SK-N-SH treated with all-trans-retinoic acid at 6 μM for 48 hours (cell line): ENCODE measurements around the gene ASF1B.

Source experiments
- ATAC-seq: fragments of 200-7000 bp; cut with Tn5 transposase; 3 replicates; pipeline ENCODE4 v1.9.1; 2020; ENCODE audit warnings: mild to moderate bottlenecking, moderate library complexity
- ARNTL ChIP-seq: fragments of 450-650 bp; formaldehyde crosslinking; IDR thresholded peaks from 2 replicates; pipeline ENCODE4 v1.5.0; 2020; ENCODE audit warnings: low read depth, mild to moderate bottlenecking, moderate library complexity, borderline replicate concordance
- BACH2 ChIP-seq: fragments of 250-450 bp; sonication (Bioruptor Pico); IDR thresholded peaks from 2 replicates; pipeline ENCODE4 v1.9.0; 2021; ENCODE audit warnings: mild to moderate bottlenecking, borderline replicate concordance
- CSDC2 ChIP-seq: fragments of 250-450 bp; sonication (Bioruptor Pico); IDR thresholded peaks from 2 replicates; pipeline ENCODE4 v1.5.0; 2020; ENCODE audit warnings: mild to moderate bottlenecking, moderate library complexity
- CSRNP3 ChIP-seq: fragments of 250-450 bp; sonication (Bioruptor Pico); IDR thresholded peaks from 2 replicates; pipeline ENCODE4 v1.5.1; 2021; ENCODE audit warnings: mild to moderate bottlenecking, moderate library complexity
- ESRRG ChIP-seq: fragments of 250-450 bp; sonication (Bioruptor Pico); IDR thresholded peaks from 2 replicates; pipeline ENCODE4 v1.6.1; 2021; ENCODE audit warnings: mild to moderate bottlenecking
- GLIS3 ChIP-seq: fragments of 250-450 bp; sonication (Bioruptor Pico); IDR thresholded peaks from 2 replicates; pipeline ENCODE4 v1.5.0; 2020; ENCODE audit warnings: mild to moderate bottlenecking, moderate library complexity
- ISL1 ChIP-seq: fragments of 250-450 bp; sonication (Bioruptor Pico); IDR thresholded peaks from 2 replicates; pipeline ENCODE4 v2.1.2; 2022; ENCODE audit warnings: mild to moderate bottlenecking, moderate library complexity
- OSR1 ChIP-seq: fragments of 250-450 bp; sonication (Bioruptor Pico); IDR thresholded peaks from 2 replicates; pipeline ENCODE4 v1.8.0; 2022; ENCODE audit warnings: moderate library complexity, mild to moderate bottlenecking, inconsistent platforms
- PATZ1 ChIP-seq: fragments of 250-450 bp; sonication (Bioruptor Pico); IDR thresholded peaks from 2 replicates; pipeline ENCODE4 v1.8.0; 2020; ENCODE audit warnings: mild to moderate bottlenecking, moderate library complexity, borderline replicate concordance
- POU6F1 ChIP-seq: fragments of 250-450 bp; sonication (Bioruptor Pico); IDR thresholded peaks from 2 replicates; pipeline ENCODE4 v1.8.0; 2021; ENCODE audit warnings: low read depth, mild to moderate bottlenecking, moderate library complexity, borderline replicate concordance
- PPARA ChIP-seq: fragments of 250-450 bp; sonication (Bioruptor Pico); IDR thresholded peaks from 2 replicates; pipeline ENCODE4 v1.5.0; 2020; ENCODE audit warnings: mild to moderate bottlenecking, borderline replicate concordance
- RARB ChIP-seq: fragments of 250-450 bp; sonication (Bioruptor Pico); IDR thresholded peaks from 2 replicates; pipeline ENCODE4 v1.8.0; 2021; ENCODE audit warnings: mild to moderate bottlenecking, moderate library complexity
- SNAI2 ChIP-seq: fragments of 250-450 bp; sonication (Bioruptor Pico); IDR thresholded peaks from 2 replicates; pipeline ENCODE4 v1.5.0; 2020; ENCODE audit warnings: mild to moderate bottlenecking, moderate library complexity
- TCF4 ChIP-seq: fragments of 250-450 bp; sonication (Bioruptor Pico); IDR thresholded peaks from 2 replicates; pipeline ENCODE4 v1.8.0; 2021; ENCODE audit warnings: mild to moderate bottlenecking, moderate library complexity, borderline replicate concordance
- TOX ChIP-seq: fragments of 250-450 bp; sonication (Bioruptor Pico); IDR thresholded peaks from 2 replicates; pipeline ENCODE4 v1.8.0; 2021; ENCODE audit warnings: mild to moderate bottlenecking, moderate library complexity, borderline replicate concordance
- TSHZ2 ChIP-seq: fragments of 250-450 bp; sonication (Bioruptor Pico); IDR thresholded peaks from 2 replicates; pipeline ENCODE4 v1.5.0; 2020; ENCODE audit warnings: mild to moderate bottlenecking, moderate library complexity
- ZC3H10 ChIP-seq: fragments of 250-450 bp; sonication (Bioruptor Pico); IDR thresholded peaks from 2 replicates; pipeline ENCODE4 v1.5.1; 2021; ENCODE audit warnings: mild to moderate bottlenecking, moderate library complexity
- ZFP3 ChIP-seq: fragments of 250-450 bp; sonication (Bioruptor Pico); IDR thresholded peaks from 2 replicates; pipeline ENCODE4 v1.5.0; 2020; ENCODE audit warnings: mild to moderate bottlenecking, moderate library complexity
- ZNF565 ChIP-seq: fragments of 450-650 bp; formaldehyde crosslinking; conservative IDR thresholded peaks from 2 replicates; pipeline ENCODE4 v1.5.0; 2020; ENCODE audit warnings: low read depth, mild to moderate bottlenecking, moderate library complexity
- ZNF70 ChIP-seq: fragments of 450-650 bp; formaldehyde crosslinking; IDR thresholded peaks from 2 replicates; pipeline ENCODE4 v1.5.0; 2020; ENCODE audit warnings: mild to moderate bottlenecking, moderate library complexity
- ZNF8 ChIP-seq: fragments of 450-650 bp; formaldehyde crosslinking; IDR thresholded peaks from 2 replicates; pipeline ENCODE4 v1.5.0; 2020; ENCODE audit warnings: mild to moderate bottlenecking, moderate library complexity

ASF1B gene

GRCh38 chr19:14135985-14136508 lies 342 bp downstream of the ASF1B start:
- no peak for TF ChIP-seq ZNF70 (CRISPR knock-in tag)
- TF ChIP-seq CSDC2, result no peak
- TF ChIP-seq ISL1 (CRISPR knock-in tag), result no peak
- TF ChIP-seq OSR1, result no peak
- no peak for TF ChIP-seq TOX (CRISPR knock-in tag)
- TF ChIP-seq TCF4 (CRISPR knock-in tag), result no peak
- no peak for TF ChIP-seq ZFP3 (CRISPR knock-in tag)
- TF ChIP-seq TSHZ2, result no peak
- no peak for TF ChIP-seq ZNF8
- no peak for TF ChIP-seq SNAI2 (CRISPR knock-in tag)
- no peak for TF ChIP-seq PPARA (CRISPR knock-in tag)
- TF ChIP-seq ZC3H10 (CRISPR knock-in tag), result no peak
- no peak for TF ChIP-seq ESRRG (CRISPR knock-in tag)
- TF ChIP-seq ARNTL (CRISPR knock-in tag), result no peak
- no peak for TF ChIP-seq CSRNP3
- no peak for TF ChIP-seq ZNF565
- no peak for TF ChIP-seq GLIS3 (CRISPR knock-in tag)
- TF ChIP-seq POU6F1 (CRISPR knock-in tag), result no peak
- no peak for TF ChIP-seq PATZ1
- TF ChIP-seq RARB, result no peak
- ATAC-seq, result no peak

- no peak for TF ChIP-seq POU6F1 (CRISPR knock-in tag)
- TF ChIP-seq OSR1, result no peak
- TF ChIP-seq TOX (CRISPR knock-in tag), result no peak
- TF ChIP-seq ZNF565, result no peak
- ATAC-seq, result no peak
These were observed 1.0 kb downstream of the ASF1B start for GRCh38 chr19:14135355-14135754.

GRCh38 chr19:14127929-14128509 lies 8.4 kb downstream of the ASF1B start:
- no peak for ATAC-seq
- TF ChIP-seq PPARA (CRISPR knock-in tag), result no peak
- TF ChIP-seq ARNTL (CRISPR knock-in tag), result no peak
- TF ChIP-seq TSHZ2, result no peak
- no peak for TF ChIP-seq ZFP3 (CRISPR knock-in tag)
- no peak for TF ChIP-seq SNAI2 (CRISPR knock-in tag)
- TF ChIP-seq BACH2 (CRISPR knock-in tag), result no peak
- TF ChIP-seq ESRRG (CRISPR knock-in tag), result no peak
- no peak for TF ChIP-seq TCF4 (CRISPR knock-in tag)
- no peak for TF ChIP-seq ZNF70 (CRISPR knock-in tag)
- TF ChIP-seq ZNF565, result no peak
- TF ChIP-seq ZC3H10 (CRISPR knock-in tag), result no peak
- TF ChIP-seq, all 23 proteins: peak for 0
